H1 (cell line): ENCODE results near the gene SKA1. TPM values are rescaled to one million over a fixed set of nuclear protein-coding genes. Genes with fewer than 3 reads are reported as not detected.

Experiments
- HDAC6 ChIP-seq: IDR thresholded peaks from one replicate; pipeline ENCODE4 v1.7.1; 2012; ENCODE audit warnings: low read depth, mild to moderate bottlenecking, inconsistent platforms, low read length, moderate library complexity
- polyA plus RNA-seq, 7 experiments: library from polyadenylated mRNA; depleted of rRNA in 3 of 7; stranded (reverse) in 5 of 7; unstranded in 2 of 7; fragments of >200 nt in 5 of 7; fragments of 200-250 nt in 2 of 7; gene quantifications; 1 replicate in 5 of 7; 2 replicates in 1 of 7; 4 replicates in 1 of 7; pipeline versions ENCODE4 v1.2.1 to v1.2.3, GENCODE V29; 2011 to 2013; ENCODE audit warnings: missing spikeins in 2 of 7, mixed read lengths in 2 of 7
- total RNA-seq: library from RNA; stranded (reverse); fragmentation: NEBNext Ultra II Directional; extraction: Animal tissue kit (Norgen Biotek cat#: 25700); gene quantifications from 2 replicates; pipeline ENCODE4 v1.2.1, GENCODE V29; 2021

Gene SKA1
- total and polyA plus RNA-seq, 2 of the 8 experiments (the other 6 are each of a cell fraction or from before 2014, with no cell fraction given), result 8.6 to 22.9 TPM

DNA sequence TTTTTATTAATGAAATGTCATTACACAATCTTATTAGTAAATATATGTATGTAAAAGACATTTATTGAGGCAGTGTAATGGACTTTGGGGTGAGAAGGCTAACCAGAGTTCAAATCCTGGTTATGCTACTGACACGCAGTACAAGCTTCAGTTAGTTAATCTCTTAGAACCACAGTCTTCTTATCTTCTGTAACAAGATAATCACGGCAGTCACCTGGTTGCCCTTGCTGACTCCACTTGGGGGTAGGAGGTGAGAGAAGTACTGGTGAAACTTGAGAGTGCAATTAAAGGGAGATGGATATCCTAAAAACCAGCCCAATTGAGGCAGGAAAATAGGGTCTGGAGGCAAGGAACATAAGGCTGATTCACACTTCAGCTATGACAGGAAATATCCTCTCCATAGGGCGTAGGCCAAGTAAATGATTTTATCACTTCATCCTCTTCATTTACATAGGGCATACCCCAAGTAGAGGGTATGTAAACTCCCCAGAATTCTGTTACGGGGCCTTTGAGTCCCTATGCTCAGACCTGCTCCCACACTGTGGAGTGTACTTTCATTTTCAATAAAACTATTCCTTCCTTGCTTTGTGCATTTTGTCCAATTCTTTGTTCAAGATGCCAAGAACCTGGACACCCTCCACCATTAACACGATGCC, 21.3 kb downstream of the SKA1 start (continued):
- no peak for TF ChIP-seq HDAC6
